Activated T-helper 9 cell treated with anti-CD3 and anti-CD28 coated beads, Interleukin-2, amount 50 U/mL, for 16 hours (primary cell): ENCODE results near the gene PAAF1.

Source experiments
- DNase-seq: peaks from one replicate; pipeline ENCODE4 v3.0.0-alpha.2; 2020; ENCODE audit warnings: low read depth

Gene PAAF1

GRCh38 chr11:73972620-73973449, 96.0 kb downstream of the PAAF1 start:
- no peak for DNase-seq

GRCh38 chr11:73974604-73975478, 98.0 kb downstream of the PAAF1 start:
- no peak for DNase-seq

- no peak for DNase-seq
Observed at GRCh38 chr11:73975479-73975757, 98.6 kb downstream of the PAAF1 start.

- DNase-seq = no peak
Observed at GRCh38 chr11:73976451-73977151, 99.8 kb downstream of the PAAF1 start.

GRCh38 chr11:73977856-73978519, 101.2 kb downstream of the PAAF1 start:
- no peak for DNase-seq

GRCh38 chr11:73978576-73979086, 101.8 kb downstream of the PAAF1 start:
- no peak for DNase-seq

GRCh38 chr11:73980001-73980961, 103.5 kb downstream of the PAAF1 start:
- peak; percentile 43 for DNase-seq
